GM23338 (cell line): ENCODE results near the gene EXOC2.

ENCODE experiments used
- CTCF ChIP-seq, 2 experiments: fragments of 200-600 bp in 1 of 2; sonication (generic) in 1 of 2; conservative IDR thresholded peaks; 2 replicates each; pipeline versions ENCODE4 v1.5.1 to v1.6.1; 2016 to 2017; ENCODE audit warnings: antibody characterized with exemption in 2 of 2, low read depth in 2 of 2, mild to moderate bottlenecking in 2 of 2, moderate library complexity in 1 of 2
- EZH2 ChIP-seq: fragments of 200-600 bp; sonication (generic); IDR thresholded peaks from one replicate; pipeline ENCODE4 v1.8.0; 2017; ENCODE audit warnings: antibody characterized with exemption, mild to moderate bottlenecking, low read depth; ENCODE audit not compliant: unreplicated experiment
- POLR2AphosphoS5 ChIP-seq: IDR thresholded peaks from 2 replicates; pipeline ENCODE4 v1.6.1; 2016; ENCODE audit warnings: antibody characterized with exemption, low read depth
- REST ChIP-seq: IDR thresholded peaks from one replicate; pipeline ENCODE4 v1.6.1; 2018; ENCODE audit warnings: antibody characterized with exemption; ENCODE audit not compliant: unreplicated experiment

- TF ChIP-seq EZH2 (no peak), CTCF (conservative IDR thresholded peaks at IDR 0.05; ENCODE audit: low read depth in 2 of 2) (peak; percentile 71 to 73), REST (no peak), POLR2AphosphoS5 (no peak)
These were observed 99.6 kb downstream of the EXOC2 start for GRCh38 chr6:593139-593906.
